RWPE2 (cell line): Measurements from ENCODE around the gene SPRR5.
A peak's percentile ranks its signal among the peaks of the same experiment; 100 is the strongest.

Experiments used
- ATAC-seq: fragments of 200-7000 bp; cut with Tn5 transposase; 3 replicates; pipeline ENCODE4 v1.9.1; 2021; ENCODE audit warnings: low read depth
- DNase-seq: peaks from one replicate; pipeline ENCODE4 v3.0.0-alpha.2; 2020; ENCODE audit warnings: low spot score
- H3K27ac ChIP-seq: fragments of 450-650 bp; 2 replicates; pipeline ENCODE4 v1.5.1; 2017; ENCODE audit warnings: mild to moderate bottlenecking; ENCODE audit not compliant: poor library complexity, severe bottlenecking
- H3K27me3 ChIP-seq: fragments of 250-450 bp; sonication (Bioruptor Pico); 2 replicates; pipeline ENCODE4 v1.5.1; 2021; ENCODE audit warnings: mild to moderate bottlenecking, moderate library complexity; ENCODE audit not compliant: insufficient read depth, poor library complexity, severe bottlenecking
- H3K36me3 ChIP-seq: fragments of 250-450 bp; sonication (Bioruptor Pico); 2 replicates; pipeline ENCODE4 v1.5.1; 2020; ENCODE audit warnings: low read depth, mild to moderate bottlenecking, moderate library complexity
- H3K4me1 ChIP-seq: fragments of 250-450 bp; sonication (Bioruptor Pico); 2 replicates; pipeline ENCODE4 v1.5.1; 2021; ENCODE audit warnings: mild to moderate bottlenecking, moderate library complexity; ENCODE audit not compliant: insufficient read depth, poor library complexity, severe bottlenecking
- H3K4me3 ChIP-seq: fragments of 250-450 bp; sonication (Bioruptor Pico); 2 replicates; pipeline ENCODE4 v1.5.1; 2021; ENCODE audit warnings: mild to moderate bottlenecking, moderate library complexity; ENCODE audit not compliant: severe bottlenecking
- H3K9me3 ChIP-seq: fragments of 250-450 bp; sonication (Bioruptor Pico); 2 replicates; pipeline ENCODE4 v1.5.1; 2021; ENCODE audit warnings: mild to moderate bottlenecking, moderate library complexity; ENCODE audit not compliant: severe bottlenecking
- TF ChIP-seq, protein P1 (sequence below): fragments of 450-650 bp; IDR thresholded peaks from one replicate; pipeline ENCODE4 v1.5.1; 2017; ENCODE audit warnings: mild to moderate bottlenecking, moderate library complexity; ENCODE audit not compliant: poor library complexity, severe bottlenecking

The SPRR5 gene

DNA sequence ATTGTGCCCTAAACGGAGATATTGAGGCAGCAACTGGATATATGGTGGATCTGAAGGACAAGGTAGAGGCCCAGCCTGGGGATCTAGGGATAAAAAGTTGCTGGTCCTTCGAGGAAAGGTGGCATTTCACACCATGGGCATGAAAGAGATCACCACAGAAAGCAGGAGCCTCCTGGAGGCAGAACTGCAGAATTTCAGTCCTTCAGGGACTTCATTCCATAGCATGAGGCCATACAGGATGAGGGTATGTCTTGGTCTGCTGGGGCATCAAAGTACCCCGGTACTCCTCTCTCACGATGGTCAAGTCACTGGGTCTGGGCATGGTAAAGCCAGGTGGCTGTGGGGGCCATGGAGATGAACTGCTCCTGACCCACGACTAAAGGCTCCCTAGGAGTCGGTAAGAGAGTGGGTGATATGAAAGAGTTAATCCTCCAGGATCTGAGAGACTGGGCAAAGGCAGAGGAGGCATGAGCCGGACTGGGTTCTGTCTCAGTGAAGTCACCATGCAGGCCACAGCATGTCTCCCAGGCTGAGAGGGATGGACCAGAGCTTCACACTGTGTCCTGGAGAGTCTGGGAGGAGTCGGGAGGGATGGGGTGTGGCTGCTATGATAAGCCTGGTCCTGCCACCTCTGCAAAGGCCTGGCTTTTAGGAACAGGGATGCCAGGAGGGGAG is 5.8 kb upstream of the SPRR5 start:
- H3K9me3 ChIP-seq: no peaks in the 10 kb centered on the region
- TF ChIP-seq, protein P1, sequence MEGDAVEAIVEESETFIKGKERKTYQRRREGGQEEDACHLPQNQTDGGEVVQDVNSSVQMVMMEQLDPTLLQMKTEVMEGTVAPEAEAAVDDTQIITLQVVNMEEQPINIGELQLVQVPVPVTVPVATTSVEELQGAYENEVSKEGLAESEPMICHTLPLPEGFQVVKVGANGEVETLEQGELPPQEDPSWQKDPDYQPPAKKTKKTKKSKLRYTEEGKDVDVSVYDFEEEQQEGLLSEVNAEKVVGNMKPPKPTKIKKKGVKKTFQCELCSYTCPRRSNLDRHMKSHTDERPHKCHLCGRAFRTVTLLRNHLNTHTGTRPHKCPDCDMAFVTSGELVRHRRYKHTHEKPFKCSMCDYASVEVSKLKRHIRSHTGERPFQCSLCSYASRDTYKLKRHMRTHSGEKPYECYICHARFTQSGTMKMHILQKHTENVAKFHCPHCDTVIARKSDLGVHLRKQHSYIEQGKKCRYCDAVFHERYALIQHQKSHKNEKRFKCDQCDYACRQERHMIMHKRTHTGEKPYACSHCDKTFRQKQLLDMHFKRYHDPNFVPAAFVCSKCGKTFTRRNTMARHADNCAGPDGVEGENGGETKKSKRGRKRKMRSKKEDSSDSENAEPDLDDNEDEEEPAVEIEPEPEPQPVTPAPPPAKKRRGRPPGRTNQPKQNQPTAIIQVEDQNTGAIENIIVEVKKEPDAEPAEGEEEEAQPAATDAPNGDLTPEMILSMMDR: peak; percentile 15
- no peak overlapping the region for H3K4me3 ChIP-seq
- H3K36me3 ChIP-seq: no peaks in the 10 kb centered on the region
- peak; percentile 75 for DNase-seq
- peak; percentile 99 for ATAC-seq
- no peaks in the 10 kb centered on the region for H3K27me3 ChIP-seq
- H3K4me1 ChIP-seq: peaks cover 10% of the 10 kb centered on the region
- H3K27ac ChIP-seq: no peak overlapping the region

DNA sequence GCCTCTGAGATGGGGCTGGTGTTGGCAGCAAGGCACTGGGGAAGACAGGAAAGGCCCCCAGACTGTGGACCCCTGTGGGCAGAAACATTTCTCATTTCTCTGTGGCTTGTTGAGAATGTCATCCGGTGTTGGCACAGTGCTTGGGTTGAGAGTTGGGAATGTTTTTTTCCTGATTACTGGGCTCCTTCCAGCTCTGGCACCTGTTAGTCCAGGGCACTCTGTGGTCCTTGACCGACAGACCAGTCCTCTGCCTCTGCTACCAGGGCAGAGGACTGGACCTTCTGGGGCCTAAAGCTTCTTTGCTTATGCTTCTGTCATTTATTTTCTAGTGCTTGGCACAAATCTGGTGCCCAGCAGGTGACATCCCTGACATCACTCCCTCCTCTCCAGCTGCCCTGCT is 4.8 kb upstream of the SPRR5 start:
- Histone ChIP-seq H3K36me3 (no peaks in the 10 kb centered on the region), H3K4me1 (peaks cover 10% of the 10 kb centered on the region), H3K4me3 (no peak overlapping the region), H3K27ac (no peak overlapping the region), H3K9me3 (no peaks in the 10 kb centered on the region), H3K27me3 (no peaks in the 10 kb centered on the region)
- no peak for ATAC-seq
- no peak for DNase-seq
- TF ChIP-seq, protein P1: no peak

DNA sequence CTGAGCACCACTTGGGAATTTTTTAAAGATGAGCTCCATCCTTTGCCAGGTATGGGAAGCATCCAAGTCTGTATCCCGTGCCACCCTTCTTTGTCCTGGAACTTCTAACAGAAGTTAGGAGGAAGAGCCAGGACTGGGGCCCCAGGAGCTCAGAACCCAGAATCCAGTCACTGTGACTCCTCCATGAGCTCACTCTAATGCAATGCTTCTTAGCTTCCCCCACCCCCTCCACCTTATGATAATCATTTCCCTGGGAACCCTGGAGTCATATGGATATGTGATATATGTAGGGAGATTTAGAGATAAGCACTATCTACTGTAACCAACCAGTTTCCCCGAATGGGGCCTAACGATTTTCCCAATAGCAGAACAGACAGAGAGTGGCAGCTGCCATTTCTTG is 758 bp upstream of the SPRR5 start:
- no peak overlapping the region for H3K4me3 ChIP-seq

DNA sequence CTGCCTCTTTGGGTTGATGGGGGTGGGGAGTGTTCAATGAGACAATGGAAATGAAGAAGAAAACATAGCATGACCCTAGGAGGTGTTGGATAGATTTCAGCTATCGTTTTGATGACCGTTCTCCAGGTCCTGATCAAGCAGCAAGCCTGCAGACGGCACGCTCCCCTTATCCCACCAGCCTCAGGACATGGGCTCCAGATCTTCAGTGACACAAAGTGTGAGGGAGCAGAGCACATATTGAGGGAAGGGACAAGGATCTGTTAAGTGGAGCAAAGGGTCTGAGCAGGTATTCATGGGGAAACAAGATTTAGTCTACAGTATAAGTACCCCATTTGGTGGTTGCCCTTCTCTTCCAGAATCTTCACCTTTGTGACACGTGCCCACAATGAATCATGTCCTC is 4.7 kb downstream of the SPRR5 start:
- no peaks in the 10 kb centered on the region for H3K27me3 ChIP-seq
- no peak overlapping the region for H3K27ac ChIP-seq
- H3K9me3 ChIP-seq: no peaks in the 10 kb centered on the region
- TF ChIP-seq, protein P1: no peak
- no peaks in the 10 kb centered on the region for H3K36me3 ChIP-seq
- H3K4me3 ChIP-seq: no peak overlapping the region
- ATAC-seq: no peak
- H3K4me1 ChIP-seq: peaks cover 22% of the 10 kb centered on the region
- no peak for DNase-seq

More for the DNA sequence above, 758 bp upstream of the SPRR5 start:
- Histone ChIP-seq H3K36me3 (no peaks in the 10 kb centered on the region), H3K27me3 (no peaks in the 10 kb centered on the region), H3K9me3 (no peaks in the 10 kb centered on the region), H3K27ac (no peak overlapping the region), H3K4me1 (peaks cover 5% of the 10 kb centered on the region)
- ATAC-seq (peak; percentile 14; the same call in 1 of the 3 replicates), DNase-seq (no peak)
- TF ChIP-seq, protein P1: no peak

DNA sequence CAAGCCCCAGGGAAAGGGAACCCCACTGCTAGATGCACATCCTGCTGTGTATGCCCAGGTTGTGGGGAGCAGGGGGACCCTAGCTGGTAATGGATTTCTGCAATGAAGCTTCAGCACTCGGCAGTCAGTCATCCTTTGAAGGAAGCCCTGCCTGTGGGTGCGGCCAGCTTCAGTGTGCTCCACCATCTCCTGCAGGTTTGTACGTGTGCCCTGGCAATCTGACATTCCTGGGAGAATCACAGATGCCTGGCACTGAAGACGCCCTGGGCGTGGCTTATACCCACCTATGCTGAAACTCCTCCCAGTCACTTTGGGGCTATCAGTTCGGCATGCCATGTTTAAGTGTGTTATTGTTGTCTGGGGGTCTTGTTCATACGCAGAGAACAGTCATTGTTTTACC is 6.8 kb downstream of the SPRR5 start:
- peak; percentile 87 for ATAC-seq
- Histone ChIP-seq H3K27ac (peak overlapping the region; percentile 89), H3K27me3 (no peaks in the 10 kb centered on the region), H3K9me3 (no peaks in the 10 kb centered on the region), H3K36me3 (no peaks in the 10 kb centered on the region), H3K4me1 (peaks cover 22% of the 10 kb centered on the region), H3K4me3 (no peak overlapping the region)
- TF ChIP-seq, protein P1: no peak
- peak; percentile 88 for DNase-seq
